OCI-LY7 (cell line): Measurements from ENCODE around the gene CCDC78. TPM values are rescaled to one million over a fixed set of nuclear protein-coding genes. Genes with fewer than 3 reads are reported as not detected.
"Not testable (repeated sequence)": the region's sequence is repeated elsewhere in the genome, so short reads cannot be mapped to it uniquely, and the experiment has no call there.

ENCODE experiments used
- BruUV-seq: library from RNA; stranded (reverse); fragments of 400-500 nt; replicated peaks from 2 replicates; lab custom pipeline; 2021; lab: Mats Ljungman, UMichigan
- CTCF ChIA-PET: fragments of 300-600 bp; sonication (Branson Sonifier 250); formaldehyde crosslinking; loops from one replicate; lab custom pipeline; 2022; ENCODE audit warnings: antibody characterized with exemption; ENCODE audit not compliant: unreplicated experiment; lab: Charles Lee
- POLR2A ChIA-PET: fragments of 300-600 bp; sonication (Branson Sonifier 250); formaldehyde crosslinking; loops from one replicate; lab custom pipeline; 2022; ENCODE audit warnings: antibody characterized with exemption; lab: Charles Lee
- DNase-seq: peaks from one replicate; pipeline ENCODE4 v3.0.0-alpha.2; 2015; ENCODE audit warnings: low spot score
- H2AFZ ChIP-seq: fragments of 200-600 bp; sonication (generic), shearing (Covaris generic); 2 replicates; pipeline ENCODE4 v1.6.1; 2014; ENCODE audit warnings: mild to moderate bottlenecking, antibody characterized with exemption, low read length, moderate library complexity
- H3K27ac ChIP-seq: fragments of 200-600 bp; sonication (generic); 2 replicates; pipeline ENCODE4 v1.5.1; 2014; ENCODE audit warnings: mixed run types, low read depth, mild to moderate bottlenecking, moderate library complexity, low read length, inconsistent platforms; ENCODE audit not compliant: poor library complexity, severe bottlenecking
- H3K36me3 ChIP-seq: fragments of 200-600 bp; sonication (generic); 2 replicates; pipeline ENCODE4 v1.6.1; 2014; ENCODE audit warnings: mild to moderate bottlenecking, antibody characterized with exemption, low read length, moderate library complexity, mixed read lengths; ENCODE audit not compliant: insufficient read depth
- H3K4me1 ChIP-seq: fragments of 200-600 bp; sonication (generic); 2 replicates; pipeline ENCODE4 v1.5.1; 2014; ENCODE audit warnings: mild to moderate bottlenecking, low read length; ENCODE audit not compliant: insufficient read depth, poor library complexity, severe bottlenecking
- H3K4me2 ChIP-seq: fragments of 200-600 bp; sonication (generic); 2 replicates; pipeline ENCODE4 v1.6.1; 2014; ENCODE audit warnings: mild to moderate bottlenecking, low read length
- H3K4me3 ChIP-seq: fragments of 200-600 bp; sonication (generic); 2 replicates; pipeline ENCODE4 v1.5.1; 2014; ENCODE audit warnings: mild to moderate bottlenecking, low read depth, low read length; ENCODE audit not compliant: poor library complexity, severe bottlenecking
- H3K79me2 ChIP-seq: fragments of 200-600 bp; sonication (generic); 2 replicates; pipeline ENCODE4 v1.6.1; 2016; ENCODE audit warnings: low read depth, mild to moderate bottlenecking, low read length, moderate library complexity, mixed read lengths; ENCODE audit not compliant: insufficient read depth
- H3K9me2 ChIP-seq: fragments of 200-600 bp; sonication (generic); 2 replicates; pipeline ENCODE4 v1.6.1; 2016; ENCODE audit warnings: mild to moderate bottlenecking, low read length, mixed read lengths; ENCODE audit not compliant: insufficient read depth
- H3K9me3 ChIP-seq: fragments of 200-600 bp; sonication (generic); 2 replicates; pipeline ENCODE4 v1.6.1; 2014; ENCODE audit warnings: mild to moderate bottlenecking, mixed run types, low read length, mixed read lengths
- H4K20me1 ChIP-seq: fragments of 200-600 bp; sonication (generic); 2 replicates; pipeline ENCODE4 v1.6.1; 2014; ENCODE audit warnings: mild to moderate bottlenecking, antibody characterized with exemption, low read length, moderate library complexity, mixed read lengths; ENCODE audit not compliant: insufficient read depth
- EZH2phosphoT487 ChIP-seq: fragments of 200-600 bp; sonication (generic); IDR thresholded peaks from 2 replicates; pipeline ENCODE4 v1.6.1; 2018; ENCODE audit warnings: low read depth, borderline replicate concordance, mild to moderate bottlenecking, mixed run types, antibody characterized with exemption, low read length, moderate library complexity, mixed read lengths
- intact Hi-C: fragments of 100-400 bp; cut with micrococcal nuclease; formaldehyde crosslinking; loops from one replicate; pipeline ENCODE4 v1.10.0; 2022; ENCODE audit not compliant: unreplicated experiment
- total RNA-seq, 2 experiments: library from RNA; depleted of rRNA in 1 of 2; stranded (reverse); fragments of >200 nt in 1 of 2; shearing (Covaris generic) in 1 of 2; gene quantifications; 2 replicates each; pipeline ENCODE4 v1.2.3, GENCODE V29; 2014 to 2022
- TF ChIP-seq, protein P1 (sequence below): fragments of 200-600 bp; sonication (generic); conservative IDR thresholded peaks from 2 replicates; pipeline ENCODE4 v1.5.1; 2014; ENCODE audit warnings: mild to moderate bottlenecking, antibody characterized with exemption, low read length, moderate library complexity, mixed read lengths

The CCDC78 gene
- total RNA-seq, 2 experiments from 2014 or later, result 25.8 to 57.9 TPM

DNA sequence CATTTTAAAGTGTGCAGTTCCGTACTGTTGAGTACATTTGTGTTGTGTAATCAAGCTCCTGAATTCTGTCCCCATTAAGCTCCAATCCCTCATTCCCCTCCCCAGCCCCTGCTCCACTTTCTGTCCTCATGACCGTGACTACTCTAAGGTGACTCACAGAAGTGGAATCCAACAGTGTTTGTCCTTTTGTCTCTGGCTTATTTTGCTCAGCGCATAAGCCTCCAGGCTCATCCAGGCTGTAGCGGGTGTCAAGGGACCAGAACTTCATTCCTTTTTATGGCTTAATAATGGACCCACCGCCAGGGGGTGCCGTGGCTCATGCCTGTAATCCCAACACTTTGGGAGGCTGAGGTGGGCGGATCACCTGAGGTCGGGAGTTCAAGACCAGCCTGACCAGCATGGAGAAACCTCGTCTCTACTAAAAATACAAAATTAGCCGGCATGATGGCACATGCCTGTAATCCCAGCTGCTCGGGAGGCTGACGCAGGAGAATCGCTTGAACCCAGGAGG is 13.4 kb downstream of the CCDC78 start:
- H3K9me2 ChIP-seq, H2AFZ ChIP-seq, H4K20me1 ChIP-seq, BruUV-seq, H3K36me3 ChIP-seq, H3K27ac ChIP-seq, H3K79me2 ChIP-seq, H3K4me3 ChIP-seq, H3K9me3 ChIP-seq, H3K4me2 ChIP-seq, intact Hi-C loops: not testable (repeated sequence)
- TF ChIP-seq, protein P1, sequence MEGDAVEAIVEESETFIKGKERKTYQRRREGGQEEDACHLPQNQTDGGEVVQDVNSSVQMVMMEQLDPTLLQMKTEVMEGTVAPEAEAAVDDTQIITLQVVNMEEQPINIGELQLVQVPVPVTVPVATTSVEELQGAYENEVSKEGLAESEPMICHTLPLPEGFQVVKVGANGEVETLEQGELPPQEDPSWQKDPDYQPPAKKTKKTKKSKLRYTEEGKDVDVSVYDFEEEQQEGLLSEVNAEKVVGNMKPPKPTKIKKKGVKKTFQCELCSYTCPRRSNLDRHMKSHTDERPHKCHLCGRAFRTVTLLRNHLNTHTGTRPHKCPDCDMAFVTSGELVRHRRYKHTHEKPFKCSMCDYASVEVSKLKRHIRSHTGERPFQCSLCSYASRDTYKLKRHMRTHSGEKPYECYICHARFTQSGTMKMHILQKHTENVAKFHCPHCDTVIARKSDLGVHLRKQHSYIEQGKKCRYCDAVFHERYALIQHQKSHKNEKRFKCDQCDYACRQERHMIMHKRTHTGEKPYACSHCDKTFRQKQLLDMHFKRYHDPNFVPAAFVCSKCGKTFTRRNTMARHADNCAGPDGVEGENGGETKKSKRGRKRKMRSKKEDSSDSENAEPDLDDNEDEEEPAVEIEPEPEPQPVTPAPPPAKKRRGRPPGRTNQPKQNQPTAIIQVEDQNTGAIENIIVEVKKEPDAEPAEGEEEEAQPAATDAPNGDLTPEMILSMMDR, result peak; percentile 73
- ChIA-PET POLR2A (interaction anchor here (0.7 to 1.0 kb wide), 2 partner anchors 9 to 27 kb away, joined by 3 to 6 read pairs; no protein-coding TSS in a partner anchor), CTCF (interaction anchor here (0.6 kb wide), 1 partner anchor 15 kb away, joined by 3 read pairs; no protein-coding TSS in a partner anchor)
- peak; percentile 67 for DNase-seq
- H3K4me1 ChIP-seq, result peaks cover 17% of the 10 kb centered on the region

DNA sequence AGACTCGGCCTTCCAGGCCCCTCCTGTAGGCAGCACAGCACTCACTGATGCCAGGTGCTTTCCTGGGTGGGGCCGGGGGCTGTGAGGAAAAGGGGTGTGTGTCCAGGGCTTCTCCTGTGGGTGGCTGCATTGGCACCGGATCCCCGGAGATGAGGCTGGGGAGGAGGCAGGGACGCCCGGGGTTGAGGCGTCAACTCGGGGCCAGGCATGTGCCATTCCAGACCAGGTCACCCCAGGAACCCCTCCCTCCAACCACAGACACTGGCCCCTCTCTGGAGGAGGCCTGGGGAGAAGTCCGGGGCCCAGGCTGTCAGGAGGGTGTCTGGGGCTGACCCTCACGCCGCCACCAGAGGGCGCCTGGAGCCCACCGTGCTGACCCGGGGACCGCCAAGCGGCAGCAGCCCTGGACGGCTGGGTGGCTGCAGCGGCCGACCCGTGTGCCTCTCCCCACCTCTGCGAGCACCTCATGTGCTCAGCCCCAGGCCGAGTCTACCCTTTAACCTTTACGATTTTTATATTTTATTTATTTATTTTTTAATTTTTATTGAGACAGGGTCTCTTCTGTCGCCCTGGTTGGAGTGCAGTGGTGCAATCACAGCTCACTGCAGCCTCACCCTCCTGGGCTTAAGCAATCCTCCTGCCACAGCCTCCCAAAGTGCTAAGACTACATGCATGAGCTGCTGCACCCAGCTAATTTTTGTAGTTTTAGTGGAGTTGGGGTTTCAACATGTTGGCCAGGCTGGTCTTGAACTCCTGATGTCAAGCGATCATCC is 14.5 kb downstream of the CCDC78 start:
- Histone ChIP-seq H2AFZ (no peak overlapping the region), H3K27ac (no peak overlapping the region), H3K36me3 (no peaks in the 10 kb centered on the region), H3K4me3 (no peak overlapping the region), H3K79me2 (no peaks in the 10 kb centered on the region), H3K9me3 (no peaks in the 10 kb centered on the region), H4K20me1 (no peaks in the 10 kb centered on the region), H3K4me2 (no peak overlapping the region), H3K4me1 (peaks cover 17% of the 10 kb centered on the region), H3K9me2 (no peaks in the 10 kb centered on the region)
- DNase-seq, result peak; percentile 82
- ChIA-PET POLR2A (interaction anchor here (0.7 to 1.0 kb wide), 2 partner anchors 10 to 28 kb away, joined by 3 to 6 read pairs; no protein-coding TSS in a partner anchor), CTCF (interaction anchor here (0.6 kb wide), 1 partner anchor 19 kb away, joined by 4 read pairs; no protein-coding TSS in a partner anchor)
- no TSS peak for BruUV-seq
- intact Hi-C loops, result loop anchor here (1.0 kb wide), 1 partner anchor 74 kb away; no protein-coding TSS in a partner anchor
- TF ChIP-seq EZH2phosphoT487, result no peak
- TF ChIP-seq, protein P1, result peak; percentile 84

DNA sequence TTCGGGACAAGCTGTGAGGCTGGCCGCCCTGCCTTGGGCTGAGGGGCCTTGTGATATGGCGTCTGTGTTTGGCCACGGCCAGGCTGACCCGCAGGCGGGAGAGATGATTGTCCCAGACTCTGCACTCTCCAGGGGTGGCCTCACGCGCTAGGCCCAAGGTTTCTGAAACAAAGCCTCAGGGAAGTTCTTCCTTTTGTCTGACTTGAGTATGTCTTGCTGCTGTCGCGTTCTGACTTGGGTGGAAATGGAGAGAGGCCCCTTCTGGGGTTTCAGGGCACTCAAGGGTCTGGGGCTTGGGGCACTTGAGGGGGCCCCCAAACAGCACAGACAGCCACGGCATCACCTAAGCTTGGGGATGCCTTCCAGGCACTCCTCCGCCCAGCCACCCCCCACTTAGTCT is 15.2 kb downstream of the CCDC78 start:
- DNase-seq, result no peak
- intact Hi-C loops, result loop anchor here (1.0 kb wide), 1 partner anchor 74 kb away; no protein-coding TSS in a partner anchor
- CTCF ChIA-PET, result no interaction called here
- Histone ChIP-seq H3K27ac (no peak overlapping the region), H3K36me3 (no peaks in the 10 kb centered on the region), H3K4me2 (no peak overlapping the region), H3K4me1 (peaks cover 12% of the 10 kb centered on the region), H3K9me3 (no peaks in the 10 kb centered on the region), H4K20me1 (no peaks in the 10 kb centered on the region), H3K9me2 (no peaks in the 10 kb centered on the region), H2AFZ (no peak overlapping the region), H3K79me2 (no peaks in the 10 kb centered on the region), H3K4me3 (no peak overlapping the region)
- POLR2A ChIA-PET, result no interaction called here
- TF ChIP-seq EZH2phosphoT487, result no peak
- TF ChIP-seq, protein P1, result no peak
- BruUV-seq, result no TSS peak
